Testis (tissue), 2 donors: ENCODE results near the gene RBKS.

ENCODE experiments used
- POLR2A ChIP-seq: fragments of 450-650 bp; IDR thresholded peaks from one replicate; pipeline ENCODE4 v1.6.1; 2017; ENCODE audit warnings: antibody characterized with exemption, mild to moderate bottlenecking, moderate library complexity
- TF ChIP-seq, protein P1 (sequence below), 3 experiments: fragments of 450-650 bp in 2 of 3; fragments of 200-600 bp in 1 of 3; sonication (generic) in 1 of 3; IDR thresholded peaks; one replicate each; pipeline ENCODE4 v1.5.1; 2016 to 2019; ENCODE audit warnings: antibody characterized with exemption in 3 of 3, mild to moderate bottlenecking in 2 of 3, moderate library complexity in 1 of 3

DNA sequence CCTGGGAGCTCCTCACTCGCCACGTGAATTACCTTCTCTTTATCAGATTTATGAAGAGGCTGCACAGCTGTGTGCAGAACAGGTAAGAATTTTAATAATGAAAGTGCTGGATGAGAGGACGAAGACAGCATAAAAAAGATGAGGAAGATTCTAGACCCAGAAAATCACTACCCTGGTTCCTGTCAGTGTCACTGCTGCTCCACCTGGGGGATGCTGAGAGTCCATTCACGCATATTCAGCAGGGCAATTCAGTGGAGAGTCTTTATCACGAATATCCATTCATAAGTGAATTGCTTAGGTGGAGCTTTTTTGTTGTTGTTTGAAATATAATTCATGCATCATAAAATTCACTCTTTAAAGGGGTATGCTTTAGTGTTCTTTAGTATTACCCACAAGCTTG lies 66.6 kb downstream of the RBKS start:
- no peak for TF ChIP-seq POLR2A
- TF ChIP-seq, protein P1, sequence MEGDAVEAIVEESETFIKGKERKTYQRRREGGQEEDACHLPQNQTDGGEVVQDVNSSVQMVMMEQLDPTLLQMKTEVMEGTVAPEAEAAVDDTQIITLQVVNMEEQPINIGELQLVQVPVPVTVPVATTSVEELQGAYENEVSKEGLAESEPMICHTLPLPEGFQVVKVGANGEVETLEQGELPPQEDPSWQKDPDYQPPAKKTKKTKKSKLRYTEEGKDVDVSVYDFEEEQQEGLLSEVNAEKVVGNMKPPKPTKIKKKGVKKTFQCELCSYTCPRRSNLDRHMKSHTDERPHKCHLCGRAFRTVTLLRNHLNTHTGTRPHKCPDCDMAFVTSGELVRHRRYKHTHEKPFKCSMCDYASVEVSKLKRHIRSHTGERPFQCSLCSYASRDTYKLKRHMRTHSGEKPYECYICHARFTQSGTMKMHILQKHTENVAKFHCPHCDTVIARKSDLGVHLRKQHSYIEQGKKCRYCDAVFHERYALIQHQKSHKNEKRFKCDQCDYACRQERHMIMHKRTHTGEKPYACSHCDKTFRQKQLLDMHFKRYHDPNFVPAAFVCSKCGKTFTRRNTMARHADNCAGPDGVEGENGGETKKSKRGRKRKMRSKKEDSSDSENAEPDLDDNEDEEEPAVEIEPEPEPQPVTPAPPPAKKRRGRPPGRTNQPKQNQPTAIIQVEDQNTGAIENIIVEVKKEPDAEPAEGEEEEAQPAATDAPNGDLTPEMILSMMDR (IDR thresholded peaks at IDR 0.05): no peak
